ENCODE results near the gene NLRP3.

Gene NLRP3

DNA sequence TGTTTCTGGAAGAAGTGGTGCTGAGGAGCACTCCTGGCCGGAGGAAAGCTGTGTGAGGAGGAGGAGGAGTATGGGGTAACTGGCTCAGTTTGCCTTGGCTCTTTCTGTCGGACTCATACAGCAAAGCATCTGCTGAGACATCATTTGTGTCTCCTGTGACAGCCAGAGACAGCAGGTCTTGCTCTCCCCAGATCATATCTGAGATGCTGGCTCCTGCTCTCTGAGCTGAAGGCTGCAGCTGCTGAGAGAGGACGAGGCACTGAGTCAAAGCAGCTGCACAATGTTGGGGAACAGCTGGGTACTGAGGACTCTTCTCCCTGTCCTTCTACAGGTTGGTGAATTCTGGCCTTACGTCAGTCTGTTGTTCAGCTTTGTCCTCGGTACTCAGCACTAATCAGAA, 27.7 kb downstream of the NLRP3 start:
- Histone ChIP-seq H3K36me3 (ENCODE audit: control insufficient read depth, low read length) (no peaks in the 10 kb centered on the region), H3F3A (ENCODE audit: control insufficient read depth, insufficient read depth) (no peaks in the 10 kb centered on the region), H3K4me3 (ENCODE audit: low read length) (no peak overlapping the region), H3K9me3 (ENCODE audit: control insufficient read depth, insufficient read depth, low read length) (no peaks in the 10 kb centered on the region), H3K9me2 (replicated peaks; ENCODE audit: control insufficient read depth, low read length) (no peaks in the 10 kb centered on the region), H3K79me2 (ENCODE audit: control insufficient read depth, low read length) (no peaks in the 10 kb centered on the region), H3K4me2 (ENCODE audit: low read length) (no peak overlapping the region), H3K27ac (ENCODE audit: low read depth, low read length) (no peak overlapping the region), H4K20me1 (ENCODE audit: control insufficient read depth, insufficient read depth, low read depth, low read length) (no peaks in the 10 kb centered on the region), H3K4me1 (ENCODE audit: control insufficient read depth, low read length) (0 out of 2 replicates have a peak, but pooled peaks cover 3% of the 10 kb centered on the region), H3K27me3 (ENCODE audit: control insufficient read depth, low read length) (no peaks in the 10 kb centered on the region; the same call in 1 of the 2 replicates)
- TF ChIP-seq, protein P1, sequence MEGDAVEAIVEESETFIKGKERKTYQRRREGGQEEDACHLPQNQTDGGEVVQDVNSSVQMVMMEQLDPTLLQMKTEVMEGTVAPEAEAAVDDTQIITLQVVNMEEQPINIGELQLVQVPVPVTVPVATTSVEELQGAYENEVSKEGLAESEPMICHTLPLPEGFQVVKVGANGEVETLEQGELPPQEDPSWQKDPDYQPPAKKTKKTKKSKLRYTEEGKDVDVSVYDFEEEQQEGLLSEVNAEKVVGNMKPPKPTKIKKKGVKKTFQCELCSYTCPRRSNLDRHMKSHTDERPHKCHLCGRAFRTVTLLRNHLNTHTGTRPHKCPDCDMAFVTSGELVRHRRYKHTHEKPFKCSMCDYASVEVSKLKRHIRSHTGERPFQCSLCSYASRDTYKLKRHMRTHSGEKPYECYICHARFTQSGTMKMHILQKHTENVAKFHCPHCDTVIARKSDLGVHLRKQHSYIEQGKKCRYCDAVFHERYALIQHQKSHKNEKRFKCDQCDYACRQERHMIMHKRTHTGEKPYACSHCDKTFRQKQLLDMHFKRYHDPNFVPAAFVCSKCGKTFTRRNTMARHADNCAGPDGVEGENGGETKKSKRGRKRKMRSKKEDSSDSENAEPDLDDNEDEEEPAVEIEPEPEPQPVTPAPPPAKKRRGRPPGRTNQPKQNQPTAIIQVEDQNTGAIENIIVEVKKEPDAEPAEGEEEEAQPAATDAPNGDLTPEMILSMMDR (IDR thresholded peaks at IDR 0.05; ENCODE audit: low read depth, low read length, poor library complexity, severe bottlenecking): no peak
- TF ChIP-seq EZH2phosphoT487 (IDR thresholded peaks at IDR 0.05; ENCODE audit: borderline replicate concordance, low read length): no peak

DNA sequence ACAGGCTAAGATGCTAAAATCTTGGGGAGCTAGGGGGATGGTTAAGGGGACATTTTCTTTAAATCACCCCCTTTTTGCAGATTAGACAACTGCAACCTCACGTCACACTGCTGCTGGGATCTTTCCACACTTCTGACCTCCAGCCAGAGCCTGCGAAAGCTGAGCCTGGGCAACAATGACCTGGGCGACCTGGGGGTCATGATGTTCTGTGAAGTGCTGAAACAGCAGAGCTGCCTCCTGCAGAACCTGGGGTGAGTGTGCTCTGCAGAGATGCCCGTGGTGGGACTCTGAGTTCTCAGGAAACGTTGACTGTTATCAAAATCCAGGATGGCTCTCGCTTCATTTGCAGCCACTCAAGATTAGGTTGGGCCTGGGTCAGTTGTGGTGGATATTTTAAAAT, 28.6 kb downstream of the NLRP3 start:
- H3K36me3 ChIP-seq (ENCODE audit: control insufficient read depth, low read length): no peaks in the 10 kb centered on the region
- no peaks in the 10 kb centered on the region for H4K20me1 ChIP-seq (ENCODE audit: control insufficient read depth, insufficient read depth, low read depth, low read length)
- H3F3A ChIP-seq (ENCODE audit: control insufficient read depth, insufficient read depth): no peaks in the 10 kb centered on the region
- H3K79me2 ChIP-seq (ENCODE audit: control insufficient read depth, low read length): no peaks in the 10 kb centered on the region
- H3K9me2 ChIP-seq (replicated peaks; ENCODE audit: control insufficient read depth, low read length): no peaks in the 10 kb centered on the region
- H3K4me3 ChIP-seq (ENCODE audit: low read length): no peak overlapping the region
- H3K4me2 ChIP-seq (ENCODE audit: low read length): no peak overlapping the region
- no peaks in the 10 kb centered on the region for H3K9me3 ChIP-seq (ENCODE audit: control insufficient read depth, insufficient read depth, low read length)
- no peak overlapping the region for H3K27ac ChIP-seq (ENCODE audit: low read depth, low read length)
- TF ChIP-seq, protein P1 (IDR thresholded peaks at IDR 0.05; ENCODE audit: low read depth, low read length, poor library complexity, severe bottlenecking): no peak
- TF ChIP-seq EZH2phosphoT487 (IDR thresholded peaks at IDR 0.05; ENCODE audit: borderline replicate concordance, low read length): no peak
- H3K4me1 ChIP-seq (ENCODE audit: control insufficient read depth, low read length): 0 out of 2 replicates have a peak, but pooled peaks cover 3% of the 10 kb centered on the region
- no peaks in the 10 kb centered on the region for H3K27me3 ChIP-seq (ENCODE audit: control insufficient read depth, low read length)

DNA sequence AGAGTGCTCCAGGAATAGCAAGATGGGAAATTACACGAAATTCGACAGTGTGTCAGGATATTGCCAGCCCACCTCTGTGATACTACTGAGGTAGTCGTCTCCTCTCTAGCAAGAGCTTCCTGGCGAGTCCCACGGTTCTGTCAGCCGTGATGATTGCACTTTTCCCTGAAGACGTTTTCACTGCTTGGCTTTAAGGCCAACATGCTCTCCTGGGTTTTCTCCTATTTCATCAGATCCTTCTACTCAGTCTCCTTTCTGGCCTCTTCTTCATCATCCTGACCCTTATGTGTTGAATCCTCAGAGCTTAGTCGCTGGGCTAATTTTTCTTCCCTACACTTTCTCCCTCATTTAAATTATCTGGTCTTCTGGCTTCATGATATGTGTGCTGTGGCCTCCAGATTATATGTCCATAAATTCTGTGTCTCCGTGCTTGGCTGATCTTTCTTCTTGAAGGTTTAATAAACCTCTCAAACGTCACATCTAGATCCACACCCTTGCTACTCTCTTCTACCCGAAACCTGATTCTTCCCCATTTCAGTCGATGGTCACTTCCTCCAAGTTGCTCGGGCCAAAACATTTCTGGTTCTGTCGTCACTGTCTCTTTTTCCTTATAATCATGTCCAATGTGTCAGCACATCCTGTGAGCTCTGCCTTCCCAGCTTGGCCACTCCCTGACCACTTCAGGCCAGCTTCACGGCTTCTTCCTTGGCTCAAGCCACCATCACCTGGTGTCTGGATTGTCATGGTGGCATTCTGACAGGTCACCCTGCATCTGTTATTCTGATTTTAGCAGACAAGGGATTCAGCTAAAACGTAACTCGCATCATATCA, 29.8 kb downstream of the NLRP3 start:
- H3K4me2 ChIP-seq (ENCODE audit: low read length): no peak overlapping the region
- no peak overlapping the region for H3K4me3 ChIP-seq (ENCODE audit: low read length)
- H4K20me1 ChIP-seq (ENCODE audit: control insufficient read depth, insufficient read depth, low read depth, low read length): no peaks in the 10 kb centered on the region
- no peak overlapping the region for H3K27ac ChIP-seq (ENCODE audit: low read depth, low read length)
- no peaks in the 10 kb centered on the region for H3K79me2 ChIP-seq (ENCODE audit: control insufficient read depth, low read length)
- H3K36me3 ChIP-seq (ENCODE audit: control insufficient read depth, low read length): no peaks in the 10 kb centered on the region
- no peaks in the 10 kb centered on the region for H3F3A ChIP-seq (ENCODE audit: control insufficient read depth, insufficient read depth)
- H3K9me3 ChIP-seq (ENCODE audit: control insufficient read depth, insufficient read depth, low read length): no peaks in the 10 kb centered on the region
- no peaks in the 10 kb centered on the region for H3K4me1 ChIP-seq (ENCODE audit: control insufficient read depth, low read length)
- no peaks in the 10 kb centered on the region for H3K9me2 ChIP-seq (replicated peaks; ENCODE audit: control insufficient read depth, low read length)
- H3K27me3 ChIP-seq (ENCODE audit: control insufficient read depth, low read length): no peaks in the 10 kb centered on the region
- TF ChIP-seq, protein P1 (IDR thresholded peaks at IDR 0.05; ENCODE audit: low read depth, low read length, poor library complexity, severe bottlenecking): no peak
- no peak for TF ChIP-seq EZH2phosphoT487 (IDR thresholded peaks at IDR 0.05; ENCODE audit: borderline replicate concordance, low read length)
